Measurements from ENCODE around the gene RAB3GAP1.

The RAB3GAP1 gene

DNA sequence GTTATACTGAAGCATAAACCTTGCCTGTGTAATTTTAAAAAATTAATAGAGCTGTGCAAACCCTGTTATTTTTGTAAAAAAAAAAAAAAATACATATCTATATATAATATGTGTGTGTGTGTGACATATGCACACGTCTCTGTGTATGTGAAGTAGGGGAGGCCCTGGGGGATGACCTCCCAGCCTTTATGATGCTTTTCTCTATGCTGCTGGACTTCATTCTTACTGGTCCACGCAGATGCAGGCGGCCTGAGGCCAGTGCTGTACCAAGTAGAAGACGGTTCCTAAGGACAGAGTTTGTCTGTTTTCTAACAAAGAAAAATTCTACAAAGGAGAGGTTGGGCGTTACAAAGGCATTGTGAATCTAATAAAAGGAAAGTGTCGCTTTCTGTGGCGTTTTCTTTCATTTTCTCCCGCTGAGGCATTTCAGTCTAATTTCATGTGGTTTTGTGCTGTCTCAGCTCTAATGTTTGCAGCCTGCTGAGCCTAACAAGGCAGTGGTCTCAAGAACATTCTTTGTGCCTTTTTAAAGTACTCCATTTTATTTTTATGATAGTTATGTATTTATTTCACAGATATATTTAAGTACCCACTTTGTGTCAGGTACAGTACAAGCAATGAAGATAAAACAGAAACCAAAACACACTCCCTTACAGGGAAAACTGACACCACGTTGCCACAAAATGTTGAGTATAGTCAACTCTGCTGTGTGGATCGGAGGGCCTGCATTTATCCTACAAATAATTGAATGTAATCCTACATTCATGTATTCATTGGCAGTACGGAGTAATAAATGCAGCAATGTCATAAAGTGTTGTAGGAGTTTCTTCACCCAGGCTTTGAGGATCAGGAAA is 118.0 kb downstream of the RAB3GAP1 start:
- DNase-seq = no peak

DNA sequence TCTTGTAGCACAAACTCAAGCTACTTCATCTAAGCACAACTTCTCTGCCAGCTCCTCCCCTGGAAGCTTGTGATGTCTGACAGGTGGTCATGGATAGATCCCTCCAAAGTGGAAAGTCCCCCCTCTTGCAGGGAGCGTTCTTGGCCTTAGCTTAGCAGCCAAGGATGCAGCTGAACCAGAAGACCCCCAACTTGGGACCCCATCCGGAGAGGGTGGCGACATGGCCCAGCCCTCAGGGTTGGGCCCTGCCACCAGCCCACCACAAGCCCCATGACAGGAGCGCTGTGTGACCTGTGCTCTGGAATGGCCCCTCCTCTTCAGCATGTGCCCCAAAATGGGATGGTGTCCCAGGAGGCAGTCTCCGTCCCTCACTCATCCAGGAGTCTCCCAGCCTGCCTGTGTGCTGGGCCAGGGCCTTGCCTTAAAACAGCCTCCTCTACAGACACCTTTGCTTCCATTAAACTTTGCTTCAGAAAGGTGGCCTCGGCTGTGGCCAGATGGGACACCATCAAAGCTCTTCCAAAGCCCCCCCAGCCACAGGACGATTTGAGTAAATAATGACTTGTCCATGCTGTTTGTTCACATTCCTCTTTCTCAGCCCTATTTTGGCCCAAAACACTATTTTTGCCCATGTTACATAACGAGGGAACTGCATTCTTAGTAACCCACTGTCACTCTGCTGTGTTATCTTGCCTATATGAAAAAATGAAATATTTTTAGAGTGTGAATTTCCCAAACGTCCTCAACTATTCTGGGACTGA is 122.1 kb downstream of the RAB3GAP1 start:
- DNase-seq = no peak

DNA sequence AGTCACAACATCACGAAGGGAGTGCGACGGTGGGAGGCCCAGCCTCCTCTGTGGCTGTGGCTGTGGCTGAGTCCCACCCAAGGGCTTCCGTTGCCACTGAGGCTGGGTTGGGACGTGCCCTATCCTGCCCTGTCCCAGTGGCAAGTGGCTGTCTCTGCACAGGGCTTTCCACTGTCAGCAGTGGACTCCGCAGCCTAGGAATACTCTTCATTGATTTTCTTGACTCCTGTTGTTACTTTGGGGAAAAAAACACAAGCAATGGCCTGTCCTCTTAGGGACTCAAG is 122.7 kb downstream of the RAB3GAP1 start:
- no peak for DNase-seq

DNA sequence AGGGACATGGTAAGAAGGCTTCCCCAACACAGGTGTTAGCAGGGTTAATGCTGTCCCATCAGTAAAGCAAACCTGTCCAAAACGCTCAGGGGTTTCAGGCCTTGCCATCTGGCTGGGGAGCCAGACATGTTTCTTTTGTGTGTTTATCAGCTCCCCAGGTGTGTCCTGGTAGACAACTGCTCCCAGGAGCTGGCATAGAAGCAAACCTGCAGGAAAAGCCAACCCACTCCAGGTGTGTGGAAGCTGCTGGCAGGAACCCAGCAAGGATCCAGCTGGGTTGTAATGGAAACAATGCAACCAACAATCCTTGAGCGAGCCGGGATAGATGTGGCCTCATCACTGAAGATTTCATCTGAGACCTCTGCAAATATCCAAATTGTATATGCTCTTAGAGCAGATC is 123.1 kb downstream of the RAB3GAP1 start:
- no peak for DNase-seq

DNA sequence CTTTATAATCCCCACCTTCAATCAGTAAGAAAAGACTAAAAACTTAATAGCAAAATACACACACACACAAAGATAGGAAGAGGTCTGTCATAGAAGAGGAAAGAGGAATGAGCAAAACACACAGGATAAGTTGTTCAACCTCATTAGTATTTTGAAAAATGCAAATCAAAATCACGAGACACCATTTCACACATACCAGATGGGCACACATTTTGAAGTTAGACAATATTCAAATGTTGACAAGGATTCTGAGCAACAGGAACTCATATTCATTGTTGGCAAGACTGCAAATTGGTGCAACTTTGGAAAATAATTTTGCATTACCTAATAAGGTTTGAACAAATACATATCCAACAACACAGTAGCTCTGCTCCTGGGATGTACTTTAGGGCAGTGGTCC is 127.6 kb downstream of the RAB3GAP1 start:
- no peak for DNase-seq

DNA sequence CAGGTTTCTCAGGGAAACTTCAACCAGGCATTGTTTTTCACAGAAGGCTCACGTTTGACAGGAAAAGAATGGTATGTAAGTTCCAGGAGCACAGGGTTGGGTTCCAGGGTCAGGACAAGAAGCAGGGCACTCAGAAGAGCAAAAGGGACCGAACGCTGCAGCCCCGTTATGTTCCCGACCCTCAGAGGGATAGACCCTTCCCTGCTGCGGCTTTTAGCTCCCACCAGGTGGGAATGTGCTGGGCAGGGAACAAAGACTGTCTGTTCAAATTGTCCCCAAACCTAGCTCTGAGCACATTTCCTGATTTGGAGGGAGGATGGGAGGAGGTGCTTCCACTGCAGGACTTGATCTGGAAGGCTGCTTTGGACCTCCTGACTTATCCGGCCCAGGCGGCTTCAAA is 130.1 kb downstream of the RAB3GAP1 start:
- no peak for DNase-seq

DNA sequence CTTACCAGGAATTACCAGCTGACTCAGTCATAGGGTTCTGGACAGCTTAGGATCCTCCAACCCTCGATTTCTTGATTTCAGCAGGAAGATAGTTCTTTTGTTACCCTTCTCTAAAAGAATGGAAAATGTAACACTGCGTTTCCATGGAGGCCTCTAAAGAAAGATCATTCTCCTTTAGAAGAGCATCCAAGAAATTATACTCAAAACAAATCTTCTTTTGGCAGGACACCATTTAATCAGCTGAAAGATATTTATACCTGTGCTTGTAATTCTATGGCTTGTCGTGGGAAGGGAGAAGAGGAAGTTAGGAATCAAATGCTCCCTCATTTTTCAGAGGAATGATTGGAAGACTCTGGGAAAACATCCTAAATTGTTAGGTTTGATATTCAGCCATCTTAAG is 130.5 kb downstream of the RAB3GAP1 start:
- DNase-seq = no peak

DNA sequence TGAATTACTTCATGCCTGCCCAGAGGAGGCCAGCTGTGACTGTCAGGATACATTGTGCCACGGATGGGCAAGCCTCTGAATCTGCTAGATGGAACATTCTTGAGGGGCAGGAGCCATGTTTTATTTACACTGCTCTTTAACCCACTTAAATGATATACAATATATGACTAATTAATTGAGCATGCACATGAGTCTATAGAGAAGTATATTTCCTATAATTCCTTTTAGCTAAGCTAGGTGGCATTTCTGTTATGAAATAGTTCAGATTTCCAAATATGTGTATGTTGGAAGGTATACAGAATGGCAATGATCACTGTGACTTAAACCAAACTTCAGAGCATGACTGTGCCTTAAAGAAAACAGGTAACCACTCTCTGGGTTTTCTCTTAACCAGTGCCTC is 131.7 kb downstream of the RAB3GAP1 start:
- no peak for DNase-seq

DNA sequence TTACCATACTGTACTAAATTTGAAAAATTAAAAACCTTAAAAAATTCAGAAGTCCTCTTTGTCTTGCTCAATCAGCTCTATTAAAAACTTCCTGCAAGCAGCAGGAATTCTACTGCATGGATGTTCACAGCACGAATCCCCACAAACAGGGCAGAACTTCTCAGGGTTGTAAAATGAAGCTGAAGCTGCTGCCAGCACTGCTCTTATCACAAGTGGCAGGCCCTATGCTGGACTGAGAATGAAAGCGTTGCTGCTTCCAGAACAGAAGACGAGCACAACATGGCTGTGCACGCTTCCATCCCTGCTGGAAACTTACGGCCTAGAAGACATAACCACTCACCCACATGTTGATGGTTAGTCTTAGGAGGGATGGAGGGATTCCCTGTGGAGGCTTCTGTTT is 134.0 kb downstream of the RAB3GAP1 start:
- DNase-seq = no peak

DNA sequence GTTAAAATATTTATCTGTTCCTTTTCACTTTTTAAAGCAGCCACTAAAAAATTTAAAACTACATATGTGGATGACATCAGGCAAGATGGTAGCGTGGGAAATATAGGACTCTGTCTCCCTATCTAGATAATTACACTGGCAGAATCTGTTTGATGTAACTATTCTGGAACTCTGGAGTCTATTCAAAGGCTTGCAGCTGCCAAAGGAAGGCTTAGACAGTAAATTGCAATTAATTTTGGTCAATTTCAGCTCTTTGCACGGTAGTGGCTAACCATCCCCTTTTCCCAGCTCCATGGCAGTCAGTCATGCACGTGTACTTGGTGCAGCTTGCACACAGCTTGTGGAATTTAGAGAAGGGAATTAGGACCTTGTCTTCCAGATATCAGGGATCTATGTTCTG is 135.2 kb downstream of the RAB3GAP1 start:
- no peak for DNase-seq

DNA sequence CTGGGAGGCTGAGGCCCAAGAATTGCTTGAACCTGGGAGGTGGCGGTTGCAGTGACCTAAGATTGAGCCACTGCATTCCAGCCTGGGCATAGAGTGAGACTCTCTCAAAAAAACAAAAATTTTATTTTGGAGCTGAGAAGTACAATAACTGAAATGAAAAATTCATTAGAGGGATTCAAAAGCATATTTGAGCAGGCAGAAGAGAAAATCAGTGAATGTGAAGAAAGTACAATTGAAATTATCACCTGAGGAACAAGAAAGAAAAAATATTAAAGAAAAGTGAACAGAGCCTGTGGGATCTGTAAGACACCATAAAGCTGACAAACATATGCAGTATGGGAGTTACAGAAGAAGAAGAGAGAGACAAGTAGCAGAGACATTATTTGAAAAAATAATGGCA is 137.1 kb downstream of the RAB3GAP1 start:
- no peak for DNase-seq

DNA sequence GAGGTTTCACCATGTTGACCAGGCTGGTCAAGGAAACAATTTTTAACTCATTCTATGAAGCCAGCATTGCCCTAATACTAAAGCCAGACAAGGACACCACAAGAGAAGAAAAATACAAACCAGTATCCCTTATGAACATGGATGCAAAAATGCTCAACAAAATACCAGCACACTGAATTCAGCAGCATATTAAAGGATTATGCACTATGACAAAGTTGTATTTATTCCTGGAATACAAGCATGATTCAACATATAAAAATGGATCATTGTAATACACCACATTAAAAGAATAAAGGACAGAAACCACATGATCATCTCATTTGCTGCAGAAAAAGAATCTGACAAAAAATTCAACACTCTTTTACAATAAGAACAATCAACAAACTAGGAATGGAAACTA is 138.7 kb downstream of the RAB3GAP1 start:
- DNase-seq = no peak

DNA sequence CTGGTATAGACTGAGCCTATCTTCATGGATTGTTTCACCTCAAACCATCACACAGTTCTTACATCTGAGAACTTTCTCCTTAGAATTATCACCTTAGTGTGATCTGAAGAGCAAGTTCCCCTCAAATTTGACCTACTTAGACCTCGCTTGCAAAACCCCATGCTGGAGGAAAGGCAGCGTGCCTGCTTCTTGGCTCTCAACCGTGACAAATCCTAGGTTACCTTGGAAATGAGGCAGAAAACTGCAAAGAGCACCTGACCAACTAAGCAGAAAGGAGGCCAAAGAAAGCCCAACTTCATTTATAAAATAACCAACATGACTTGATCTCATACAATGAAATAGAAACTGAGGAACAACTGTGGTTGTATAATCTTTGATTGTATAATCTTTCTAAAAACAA is 146.4 kb downstream of the RAB3GAP1 start:
- no peak for DNase-seq

DNA sequence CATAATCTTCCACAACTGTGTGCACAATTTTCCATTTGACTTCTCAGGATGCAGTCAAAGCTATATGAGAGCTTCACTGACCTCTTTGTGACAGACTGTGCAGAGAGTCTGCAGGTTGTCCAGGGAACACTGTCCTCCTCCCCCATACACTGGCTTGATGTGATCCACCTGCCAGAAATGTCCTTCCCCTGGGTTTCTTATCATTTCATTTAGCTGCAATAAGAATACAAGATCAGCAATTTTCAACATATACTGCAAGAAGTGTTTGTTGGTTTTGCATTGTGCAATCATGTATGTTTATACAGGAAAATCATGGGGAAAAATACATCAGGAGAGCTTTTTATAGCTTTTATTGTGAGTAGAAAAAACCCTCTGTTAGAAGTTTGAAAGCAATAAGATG is 150.7 kb downstream of the RAB3GAP1 start:
- DNase-seq = no peak

DNA sequence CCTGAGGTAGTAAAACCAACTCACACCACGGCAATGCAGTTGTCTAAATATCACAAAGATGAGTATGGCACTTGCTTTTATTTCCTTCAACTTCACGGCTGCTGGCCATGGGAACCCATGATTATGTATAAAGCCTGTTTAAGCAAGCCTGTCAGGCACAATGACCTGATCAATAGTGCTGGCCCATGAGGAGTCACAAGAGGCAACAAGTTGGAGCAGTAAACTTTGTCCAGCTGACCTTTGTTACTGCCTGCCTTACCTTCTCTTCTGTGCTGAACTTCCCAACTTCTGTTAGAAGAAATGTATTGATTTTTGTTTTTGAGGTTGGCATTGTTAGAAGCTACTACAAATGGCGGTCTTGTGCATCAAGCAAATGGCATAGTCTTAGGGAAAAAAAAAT is 151.9 kb downstream of the RAB3GAP1 start:
- DNase-seq = no peak

DNA sequence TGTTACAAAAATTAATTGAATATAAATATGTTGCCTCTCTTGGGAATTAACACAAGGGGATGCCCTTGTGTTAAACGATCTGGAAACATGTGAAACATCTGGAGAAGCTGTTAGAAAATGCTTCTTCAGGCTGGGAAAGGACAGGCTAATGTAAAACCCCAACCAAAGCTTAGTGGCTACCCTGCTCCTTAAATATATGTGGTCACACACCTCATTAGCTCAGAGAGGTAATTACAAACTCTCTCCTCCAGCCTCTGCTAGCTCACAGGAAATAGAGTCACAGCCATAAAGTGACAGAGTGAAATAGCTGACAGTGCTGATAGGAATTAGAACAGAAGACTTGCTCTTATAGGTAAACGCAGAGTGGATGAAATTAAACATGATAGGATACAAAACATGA is 155.9 kb downstream of the RAB3GAP1 start:
- no peak for DNase-seq

DNA sequence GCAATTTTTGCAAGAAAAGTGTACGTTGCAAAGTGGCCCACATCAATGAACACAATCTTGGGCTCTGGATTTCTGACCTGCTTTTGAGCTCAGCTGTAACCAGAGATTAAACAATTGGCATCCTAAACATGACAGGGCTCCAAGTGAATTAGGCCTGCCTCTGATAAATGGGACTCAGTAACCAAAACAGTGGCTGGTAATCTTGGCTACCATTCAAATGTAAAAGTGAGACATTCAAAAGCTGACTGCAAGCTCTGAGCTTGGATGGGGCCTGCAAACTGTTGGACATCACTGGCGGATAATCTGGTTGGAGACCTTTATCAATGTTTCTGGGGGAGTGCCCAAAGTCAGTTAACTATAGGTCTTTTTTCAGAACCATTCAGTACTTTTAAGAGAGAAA is 160.7 kb downstream of the RAB3GAP1 start:
- no peak for DNase-seq

DNA sequence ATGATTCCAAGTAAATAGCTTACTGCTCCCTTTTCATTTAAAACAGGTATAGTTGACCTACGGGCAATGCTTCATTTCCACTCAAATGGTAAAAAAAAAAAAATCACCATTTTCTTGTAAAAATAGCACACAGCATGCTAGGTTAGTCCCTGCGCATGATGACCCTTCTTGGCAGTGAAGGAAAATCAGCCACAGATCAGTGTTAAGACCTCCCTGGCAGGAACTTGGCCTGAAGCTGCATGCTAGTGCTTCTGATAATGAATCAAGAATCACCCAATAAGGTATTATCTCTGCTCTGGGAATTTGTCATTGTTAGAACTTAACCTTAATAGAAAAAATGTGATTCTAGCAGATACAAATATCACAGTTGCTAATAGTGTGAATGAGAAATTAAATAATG is 166.3 kb downstream of the RAB3GAP1 start:
- no peak for DNase-seq

DNA sequence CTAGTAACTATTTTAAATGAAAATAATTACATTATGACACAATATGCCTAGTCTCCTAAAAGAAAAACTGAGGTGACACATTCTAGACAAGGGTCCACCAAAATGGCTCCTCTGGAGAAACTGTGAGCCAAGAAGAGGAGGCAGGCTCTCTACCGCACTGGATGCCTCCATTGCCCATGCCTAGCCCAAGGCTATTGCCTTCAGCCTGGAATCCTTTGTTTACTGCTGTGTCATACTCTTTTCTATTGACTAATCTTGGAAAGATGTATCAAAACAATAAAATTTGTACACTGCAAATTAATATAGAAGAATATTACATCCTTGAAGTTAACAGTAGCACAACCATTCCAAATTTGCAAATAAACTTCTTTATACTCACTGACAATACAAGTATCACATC is 167.1 kb downstream of the RAB3GAP1 start:
- no peak for DNase-seq
